ENCODE results near the gene SPRR2F. TPM values are rescaled to one million over a fixed set of nuclear protein-coding genes. Genes with fewer than 3 reads are reported as not detected.

The SPRR2F gene
- total RNA-seq, 1 experiment from 2014 or later = not detected

- Histone ChIP-seq H3K9me3 (ENCODE audit: low read depth, low read length, poor library complexity, severe bottlenecking) (no peaks in the 10 kb centered on the region), H3K27me3 (replicated peaks; ENCODE audit: insufficient read depth, low read depth, low read length, poor library complexity) (peaks cover 44% of the 10 kb centered on the region), H3K4me3 (ENCODE audit: low read depth, low read length, poor library complexity, severe bottlenecking) (no peak within 1 kb of the TSS), H3K36me3 (ENCODE audit: insufficient read depth, low read length, poor library complexity, severe bottlenecking) (no peaks in the 10 kb centered on the region), H3K27ac (ENCODE audit: low read depth, low read length, poor library complexity, severe bottlenecking) (no peak within 1 kb of the TSS), H3K4me1 (ENCODE audit: insufficient read depth, low read length, poor library complexity, severe bottlenecking) (no peaks in the 10 kb centered on the region)
- BruUV-seq (replicated peaks) = no TSS peak
- no peak for DNase-seq (ENCODE audit: low spot score)
- TF ChIP-seq CTCF (conservative IDR thresholded peaks at IDR 0.05; ENCODE audit: low read depth, low read length) = no peak
- TF ChIP-seq EZH2 (IDR thresholded peaks at IDR 0.05; ENCODE audit: borderline replicate concordance, low read depth, low read length, poor library complexity, severe bottlenecking) = no peak
- intact Hi-C loops (cut with micrococcal nuclease; ENCODE audit: unreplicated experiment) = no loop called here
- ChIA-PET CTCF (no interaction called here), POLR2A (ENCODE audit: low non-redundant PET) (no interaction called here)
These were observed 37.5 kb upstream of the SPRR2F start, which contains the start of gene SPRR2G for GRCh38 chr1:153150846-153151245. SPRR2G (minus strand) TSS chr1:153150890; CDS start chr1:153150110, 780 bp downstream.

GRCh38 chr1:153141377-153141776 lies 28.1 kb upstream of the SPRR2F start:
- BruUV-seq (replicated peaks) = no TSS peak
- TF ChIP-seq CTCF (conservative IDR thresholded peaks at IDR 0.05; ENCODE audit: low read depth, low read length) (no peak), EZH2 (IDR thresholded peaks at IDR 0.05; ENCODE audit: borderline replicate concordance, low read depth, low read length, poor library complexity, severe bottlenecking) (no peak)
- H3K9me3 ChIP-seq (ENCODE audit: low read depth, low read length, poor library complexity, severe bottlenecking) = no peaks in the 10 kb centered on the region
- no peak overlapping the region for H3K4me3 ChIP-seq (ENCODE audit: low read depth, low read length, poor library complexity, severe bottlenecking)
- DNase-seq (ENCODE audit: low spot score) = no peak
- CTCF ChIA-PET = no interaction called here
- H3K36me3 ChIP-seq (ENCODE audit: insufficient read depth, low read length, poor library complexity, severe bottlenecking) = no peaks in the 10 kb centered on the region
- POLR2A ChIA-PET (ENCODE audit: low non-redundant PET) = no interaction called here
- intact Hi-C loops (cut with micrococcal nuclease; ENCODE audit: unreplicated experiment) = no loop called here
- peaks cover 70% of the 10 kb centered on the region for H3K27me3 ChIP-seq (replicated peaks; ENCODE audit: insufficient read depth, low read depth, low read length, poor library complexity)
- no peaks in the 10 kb centered on the region for H3K4me1 ChIP-seq (ENCODE audit: insufficient read depth, low read length, poor library complexity, severe bottlenecking)
- no peak overlapping the region for H3K27ac ChIP-seq (ENCODE audit: low read depth, low read length, poor library complexity, severe bottlenecking)

GRCh38 chr1:153140484-153140883 lies 27.2 kb upstream of the SPRR2F start:
- CTCF ChIA-PET = no interaction called here
- TF ChIP-seq CTCF (conservative IDR thresholded peaks at IDR 0.05; ENCODE audit: low read depth, low read length) (no peak), EZH2 (IDR thresholded peaks at IDR 0.05; ENCODE audit: borderline replicate concordance, low read depth, low read length, poor library complexity, severe bottlenecking) (no peak)

More at GRCh38 chr1:153140484-153140883, 27.2 kb upstream of the SPRR2F start:
- Histone ChIP-seq H3K27ac (ENCODE audit: low read depth, low read length, poor library complexity, severe bottlenecking) (no peak overlapping the region), H3K27me3 (replicated peaks; ENCODE audit: insufficient read depth, low read depth, low read length, poor library complexity) (peaks cover 73% of the 10 kb centered on the region), H3K4me3 (ENCODE audit: low read depth, low read length, poor library complexity, severe bottlenecking) (no peak overlapping the region), H3K4me1 (ENCODE audit: insufficient read depth, low read length, poor library complexity, severe bottlenecking) (no peaks in the 10 kb centered on the region), H3K36me3 (ENCODE audit: insufficient read depth, low read length, poor library complexity, severe bottlenecking) (no peaks in the 10 kb centered on the region), H3K9me3 (ENCODE audit: low read depth, low read length, poor library complexity, severe bottlenecking) (no peaks in the 10 kb centered on the region)
- DNase-seq (ENCODE audit: low spot score) = no peak
- no TSS peak for BruUV-seq (replicated peaks)
- POLR2A ChIA-PET (ENCODE audit: low non-redundant PET) = no interaction called here
- intact Hi-C loops (cut with micrococcal nuclease; ENCODE audit: unreplicated experiment) = no loop called here
